ENCODE results near the gene PEX10.
A peak's percentile ranks its signal among the peaks of the same experiment; 100 is the strongest.
"Not testable (repeated sequence)": the region's sequence is repeated elsewhere in the genome, so short reads cannot be mapped to it uniquely, and the experiment has no call there.

The PEX10 gene

DNA sequence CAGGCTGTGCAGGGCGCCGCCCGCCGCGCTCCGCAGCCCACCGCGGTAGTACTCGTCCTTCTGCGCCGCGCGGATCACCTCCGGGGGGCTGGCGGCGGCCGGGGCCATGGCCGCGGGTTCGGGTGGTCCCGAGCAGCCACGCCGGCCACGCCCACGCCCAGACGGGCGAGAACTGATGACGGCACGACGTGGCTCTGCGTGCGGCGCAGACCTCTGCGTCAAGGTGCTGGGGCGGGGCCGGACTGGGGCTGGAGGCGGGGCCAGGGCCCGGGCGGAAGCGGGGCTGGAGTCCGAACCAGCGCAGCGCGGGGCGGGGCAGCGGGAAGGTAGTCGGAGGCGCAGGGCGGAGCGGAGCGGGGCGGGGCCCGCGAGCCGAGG lies at the start of gene PEX10:
Gene PEX10 (minus strand): TSS at position 170 of the 378 bp plus-strand sequence. CDS start 62 bp downstream, at position 108.
- Histone ChIP-seq H3K79me2 (ENCODE audit: control insufficient read depth, insufficient read depth, low read length, unreplicated experiment) (peaks cover 11% of the 10 kb centered on the region), H3K27ac (ENCODE audit: low read depth, low read length) (peak within 1 kb of the TSS; percentile 48; the same call in 1 of the 2 replicates), H3K27me3 (ENCODE audit: insufficient read depth, low read length) (peaks cover 5% of the 10 kb centered on the region; the same call in 1 of the 2 replicates), H3K4me1 (ENCODE audit: control insufficient read depth, insufficient read depth, low read length, unreplicated experiment) (peaks cover 19% of the 10 kb centered on the region), H3K4me3 (ENCODE audit: low read depth, low read length) (peak within 1 kb of the TSS; percentile 94), H2AFZ (ENCODE audit: low read length, unreplicated experiment) (peak within 1 kb of the TSS; percentile 88), H3K36me3 (ENCODE audit: insufficient read depth, low read length) (no peaks in the 10 kb centered on the region)

DNA sequence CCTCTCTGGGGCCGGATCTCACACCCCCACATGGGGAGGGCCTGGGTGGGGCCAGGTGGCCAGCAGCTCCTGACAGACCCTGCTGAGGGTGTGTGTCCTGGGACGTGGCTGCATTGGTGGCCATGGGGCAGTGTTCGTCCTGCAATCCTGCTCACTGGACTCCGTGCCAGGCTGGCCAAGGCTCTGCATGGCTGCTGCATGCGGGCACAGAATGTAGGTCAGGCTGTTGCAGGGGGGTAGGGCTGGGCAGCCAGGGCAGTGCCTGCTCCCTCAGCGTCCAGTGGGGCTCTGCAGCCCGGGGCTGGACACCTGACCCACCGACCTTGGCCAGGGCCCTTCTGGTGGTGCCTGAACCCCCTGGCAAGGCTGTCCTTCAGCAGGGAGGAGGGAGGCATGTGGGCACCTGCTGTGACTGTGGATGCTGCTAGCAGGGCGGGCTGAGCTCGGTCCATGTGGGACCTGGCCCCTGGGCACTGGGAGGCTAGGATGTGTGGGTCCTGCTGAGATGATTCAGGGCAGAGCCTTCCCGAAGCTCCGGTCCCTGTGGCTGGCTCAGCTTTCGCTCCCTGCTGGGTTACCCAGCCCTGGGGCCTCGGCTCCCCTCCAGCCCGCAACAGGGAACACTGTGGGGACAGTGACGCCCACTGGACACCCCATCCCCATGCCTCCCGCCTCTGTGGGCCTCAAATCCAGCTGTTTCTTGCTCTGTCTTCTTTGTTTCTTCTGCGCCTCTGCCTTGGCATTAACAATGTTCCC lies 48.8 kb upstream of the PEX10 start:
- Histone ChIP-seq H3K27ac (ENCODE audit: low read depth, low read length) (no peak overlapping the region), H3K4me1 (ENCODE audit: control insufficient read depth, insufficient read depth, low read length, unreplicated experiment) (peaks cover 20% of the 10 kb centered on the region), H3K79me2 (ENCODE audit: control insufficient read depth, insufficient read depth, low read length, unreplicated experiment) (no peaks in the 10 kb centered on the region), H3K36me3 (ENCODE audit: insufficient read depth, low read length) (no peaks in the 10 kb centered on the region), H3K27me3 (ENCODE audit: insufficient read depth, low read length) (peaks cover 36% of the 10 kb centered on the region), H2AFZ (ENCODE audit: low read length, unreplicated experiment) (no peak overlapping the region), H3K4me3 (ENCODE audit: low read depth, low read length) (no peak overlapping the region)

DNA sequence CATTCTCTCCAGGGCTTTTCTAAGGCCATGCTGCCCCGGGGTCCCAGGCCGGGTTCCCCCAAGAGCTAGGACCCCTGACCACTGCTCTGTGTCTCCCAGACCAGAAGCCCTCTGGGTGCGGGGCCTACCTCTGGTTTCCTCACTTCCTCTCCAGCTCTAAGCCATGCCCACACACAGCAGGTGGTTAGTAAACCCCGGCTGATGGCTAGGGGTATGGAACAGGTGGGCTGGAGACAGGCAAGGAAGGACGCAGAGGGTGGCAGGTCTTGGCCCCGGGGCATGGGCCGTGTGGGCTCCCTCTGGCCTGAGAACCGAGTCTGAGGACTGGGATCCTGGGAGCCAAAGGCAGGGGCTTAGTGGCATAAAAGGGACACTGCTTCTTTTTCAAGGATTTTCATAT lies 47.8 kb upstream of the PEX10 start:
- H2AFZ ChIP-seq (ENCODE audit: low read length, unreplicated experiment): no peak overlapping the region
- H3K27me3 ChIP-seq (ENCODE audit: insufficient read depth, low read length): peaks cover 26% of the 10 kb centered on the region
- H3K27ac ChIP-seq (ENCODE audit: low read depth, low read length): no peak overlapping the region
- H3K4me3 ChIP-seq (ENCODE audit: low read depth, low read length): no peak overlapping the region
- H3K36me3 ChIP-seq (ENCODE audit: insufficient read depth, low read length): no peaks in the 10 kb centered on the region
- peaks cover 20% of the 10 kb centered on the region for H3K4me1 ChIP-seq (ENCODE audit: control insufficient read depth, insufficient read depth, low read length, unreplicated experiment)
- H3K79me2 ChIP-seq (ENCODE audit: control insufficient read depth, insufficient read depth, low read length, unreplicated experiment): no peaks in the 10 kb centered on the region

DNA sequence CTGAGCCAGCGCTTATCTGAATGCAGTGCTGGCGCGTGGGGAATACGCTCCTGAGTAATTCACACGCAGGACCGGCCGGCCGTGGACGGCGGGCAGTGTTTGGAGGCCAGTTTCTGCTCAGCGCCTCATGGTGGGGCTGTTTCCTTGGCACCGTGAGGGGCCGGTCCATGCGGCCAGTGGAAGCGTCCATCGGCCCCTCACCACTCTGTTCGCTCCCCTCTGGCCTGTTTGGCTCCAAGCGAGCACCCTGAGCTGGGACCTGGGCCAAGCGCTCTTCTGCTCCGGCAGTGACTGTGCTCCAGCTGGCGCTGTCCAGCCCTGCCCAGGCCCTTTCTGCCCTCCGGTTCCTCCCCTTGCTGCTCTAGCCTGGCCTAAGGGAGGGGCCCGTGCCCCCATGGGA lies 47.4 kb upstream of the PEX10 start:
- Histone ChIP-seq H3K27me3 (ENCODE audit: insufficient read depth, low read length) (peaks cover 22% of the 10 kb centered on the region), H3K27ac (ENCODE audit: low read depth, low read length) (no peak overlapping the region), H2AFZ (ENCODE audit: low read length, unreplicated experiment) (no peak overlapping the region), H3K79me2 (ENCODE audit: control insufficient read depth, insufficient read depth, low read length, unreplicated experiment) (no peaks in the 10 kb centered on the region), H3K36me3 (ENCODE audit: insufficient read depth, low read length) (no peaks in the 10 kb centered on the region), H3K4me3 (ENCODE audit: low read depth, low read length) (no peak overlapping the region), H3K4me1 (ENCODE audit: control insufficient read depth, insufficient read depth, low read length, unreplicated experiment) (peaks cover 20% of the 10 kb centered on the region)

DNA sequence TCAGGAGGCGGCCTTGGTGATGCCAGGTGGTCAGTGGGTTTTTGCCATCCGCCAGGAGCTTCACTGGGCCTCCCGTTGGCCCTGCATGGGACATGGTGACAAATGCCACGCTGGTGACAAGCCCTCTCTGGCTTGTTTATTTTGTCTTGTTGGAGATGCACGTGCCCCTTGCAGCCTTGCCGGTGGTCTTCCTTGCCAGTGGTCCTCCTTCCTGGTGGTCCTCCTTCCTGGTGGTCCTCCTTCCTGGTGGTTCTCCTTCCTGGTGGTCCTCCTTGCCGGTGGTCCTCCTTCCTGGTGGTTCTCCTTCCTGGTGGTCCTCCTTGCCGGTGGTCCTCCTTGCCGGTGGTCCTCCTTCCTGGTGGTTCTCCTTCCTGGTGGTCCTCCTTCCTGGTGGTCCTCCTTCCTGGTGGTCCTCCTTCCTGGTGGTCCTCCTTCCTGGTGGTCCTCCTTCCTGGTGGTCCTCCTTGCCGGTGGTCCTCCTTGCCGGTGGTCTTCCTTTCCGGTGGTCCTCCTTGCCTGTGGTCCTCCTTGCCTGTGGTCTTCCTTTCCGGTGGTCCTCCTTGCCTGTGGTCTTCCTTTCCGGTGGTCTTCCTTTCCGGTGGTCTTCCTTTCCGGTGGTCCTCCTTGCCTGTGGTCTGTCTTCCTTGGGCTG lies 46.9 kb upstream of the PEX10 start:
- not testable (repeated sequence) for H3K4me3 ChIP-seq (ENCODE audit: low read depth, low read length)

DNA sequence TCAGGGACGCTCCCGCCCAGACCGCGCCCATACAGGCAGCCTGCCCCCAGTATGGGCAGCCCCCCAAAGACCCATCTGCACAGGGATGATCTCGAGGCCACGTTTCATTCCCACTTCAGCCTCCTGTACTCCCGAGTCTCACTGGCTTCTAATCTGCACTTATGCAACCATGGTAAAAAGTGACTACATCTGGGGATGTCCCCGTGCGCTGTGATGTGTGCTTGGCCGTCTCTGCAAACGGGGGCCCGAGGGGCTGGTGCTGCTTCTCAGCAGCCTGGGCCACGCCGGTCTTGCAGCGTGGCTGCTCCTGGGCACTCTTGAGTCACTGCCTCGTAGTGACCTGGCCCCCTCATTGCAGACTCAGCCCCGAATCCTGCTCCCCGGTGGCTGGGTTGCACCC lies 46.3 kb upstream of the PEX10 start:
- Histone ChIP-seq H3K27ac (ENCODE audit: low read depth, low read length) (no peak overlapping the region), H3K4me3 (ENCODE audit: low read depth, low read length) (no peak overlapping the region), H3K36me3 (ENCODE audit: insufficient read depth, low read length) (no peaks in the 10 kb centered on the region), H3K4me1 (ENCODE audit: control insufficient read depth, insufficient read depth, low read length, unreplicated experiment) (peaks cover 20% of the 10 kb centered on the region), H3K79me2 (ENCODE audit: control insufficient read depth, insufficient read depth, low read length, unreplicated experiment) (no peaks in the 10 kb centered on the region), H3K27me3 (ENCODE audit: insufficient read depth, low read length) (peaks cover 13% of the 10 kb centered on the region), H2AFZ (ENCODE audit: low read length, unreplicated experiment) (no peak overlapping the region)

More for the DNA sequence above, 46.9 kb upstream of the PEX10 start:
- H3K36me3 ChIP-seq (ENCODE audit: insufficient read depth, low read length); H3K79me2 ChIP-seq (ENCODE audit: control insufficient read depth, insufficient read depth, low read length, unreplicated experiment); H3K27ac ChIP-seq (ENCODE audit: low read depth, low read length); H2AFZ ChIP-seq (ENCODE audit: low read length, unreplicated experiment): not testable (repeated sequence)
- Histone ChIP-seq H3K4me1 (ENCODE audit: control insufficient read depth, insufficient read depth, low read length, unreplicated experiment) (peaks cover 20% of the 10 kb centered on the region), H3K27me3 (ENCODE audit: insufficient read depth, low read length) (peaks cover 18% of the 10 kb centered on the region)

DNA sequence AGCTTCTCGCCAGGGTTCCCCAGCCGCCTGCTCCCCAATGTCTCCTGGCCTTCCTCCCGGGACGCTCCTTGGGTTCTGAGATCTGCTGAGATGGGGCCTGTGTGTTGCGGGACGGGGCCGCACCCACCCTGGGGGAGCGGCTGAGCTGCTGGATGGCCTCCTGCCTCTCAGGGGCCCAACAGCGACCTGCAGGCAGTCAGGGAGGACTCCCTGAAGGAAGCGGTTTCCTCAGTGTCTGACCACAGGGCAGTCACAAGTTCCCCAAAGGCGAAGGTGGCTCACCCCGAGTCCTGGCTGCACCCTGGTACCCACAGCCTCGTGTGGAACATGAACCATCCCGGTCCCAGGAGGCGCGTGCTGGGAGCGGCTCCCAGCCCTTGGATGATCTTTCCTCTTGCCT lies 45.1 kb upstream of the PEX10 start:
- H2AFZ ChIP-seq (ENCODE audit: low read length, unreplicated experiment): no peak overlapping the region
- no peaks in the 10 kb centered on the region for H3K79me2 ChIP-seq (ENCODE audit: control insufficient read depth, insufficient read depth, low read length, unreplicated experiment)
- H3K4me3 ChIP-seq (ENCODE audit: low read depth, low read length): no peak overlapping the region
- no peak overlapping the region for H3K27ac ChIP-seq (ENCODE audit: low read depth, low read length)
- peaks cover 32% of the 10 kb centered on the region for H3K4me1 ChIP-seq (ENCODE audit: control insufficient read depth, insufficient read depth, low read length, unreplicated experiment)
- no peaks in the 10 kb centered on the region for H3K36me3 ChIP-seq (ENCODE audit: insufficient read depth, low read length)
- peaks cover under 1% of the 10 kb centered on the region; the same call in 1 of the 2 replicates for H3K27me3 ChIP-seq (ENCODE audit: insufficient read depth, low read length)

DNA sequence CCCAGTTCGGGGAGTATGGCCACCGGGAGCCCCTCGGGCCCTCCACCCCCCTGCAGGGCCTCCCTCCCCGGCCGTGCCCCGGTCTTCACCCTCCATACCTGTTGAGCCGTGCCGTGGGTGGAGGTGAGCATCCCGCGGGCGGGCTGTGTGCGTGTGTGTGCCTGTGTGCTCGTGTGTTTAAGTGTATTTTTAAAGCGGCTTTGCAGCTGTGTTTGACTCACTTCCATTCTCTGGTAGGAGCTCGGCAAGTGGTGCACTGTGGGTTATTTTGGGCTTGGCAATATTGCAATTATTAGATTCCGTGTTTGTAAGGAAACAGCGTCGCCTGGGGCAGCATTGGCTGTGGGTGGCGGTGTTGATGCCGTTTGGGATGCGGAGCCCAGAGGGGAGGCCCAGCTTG lies 43.4 kb upstream of the PEX10 start:
- no peak overlapping the region for H3K4me3 ChIP-seq (ENCODE audit: low read depth, low read length)
- H3K4me1 ChIP-seq (ENCODE audit: control insufficient read depth, insufficient read depth, low read length, unreplicated experiment): peaks cover 46% of the 10 kb centered on the region
- H3K27me3 ChIP-seq (ENCODE audit: insufficient read depth, low read length): no peaks in the 10 kb centered on the region
- H3K36me3 ChIP-seq (ENCODE audit: insufficient read depth, low read length): no peaks in the 10 kb centered on the region
- no peak overlapping the region for H2AFZ ChIP-seq (ENCODE audit: low read length, unreplicated experiment)
- H3K79me2 ChIP-seq (ENCODE audit: control insufficient read depth, insufficient read depth, low read length, unreplicated experiment): no peaks in the 10 kb centered on the region
- H3K27ac ChIP-seq (ENCODE audit: low read depth, low read length): no peak overlapping the region

DNA sequence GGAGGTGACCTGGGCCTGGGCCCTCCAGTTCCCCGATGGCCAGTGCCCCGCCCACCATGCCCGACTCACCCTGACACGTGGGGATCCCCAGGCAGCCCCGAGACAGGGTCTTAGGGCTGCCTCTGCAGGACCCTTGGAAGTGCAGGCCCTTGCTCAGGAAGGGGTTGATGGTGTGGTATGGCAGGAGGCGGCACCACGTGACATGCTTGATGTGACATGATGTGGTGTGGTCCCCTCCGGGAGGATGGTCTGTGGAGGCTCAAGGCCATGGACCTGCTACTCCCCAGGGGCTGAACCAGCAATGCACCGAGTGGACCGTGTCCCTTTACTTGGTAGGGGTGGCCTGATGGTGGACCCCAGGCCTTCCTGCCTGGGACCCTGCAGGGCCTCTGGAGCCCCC lies 41.9 kb upstream of the PEX10 start:
- no peaks in the 10 kb centered on the region for H3K36me3 ChIP-seq (ENCODE audit: insufficient read depth, low read length)
- no peak overlapping the region for H3K4me3 ChIP-seq (ENCODE audit: low read depth, low read length)
- H3K79me2 ChIP-seq (ENCODE audit: control insufficient read depth, insufficient read depth, low read length, unreplicated experiment): no peaks in the 10 kb centered on the region
- H3K27ac ChIP-seq (ENCODE audit: low read depth, low read length): no peak overlapping the region
- H3K27me3 ChIP-seq (ENCODE audit: insufficient read depth, low read length): no peaks in the 10 kb centered on the region
- no peak overlapping the region for H2AFZ ChIP-seq (ENCODE audit: low read length, unreplicated experiment)
- H3K4me1 ChIP-seq (ENCODE audit: control insufficient read depth, insufficient read depth, low read length, unreplicated experiment): peaks cover 35% of the 10 kb centered on the region

DNA sequence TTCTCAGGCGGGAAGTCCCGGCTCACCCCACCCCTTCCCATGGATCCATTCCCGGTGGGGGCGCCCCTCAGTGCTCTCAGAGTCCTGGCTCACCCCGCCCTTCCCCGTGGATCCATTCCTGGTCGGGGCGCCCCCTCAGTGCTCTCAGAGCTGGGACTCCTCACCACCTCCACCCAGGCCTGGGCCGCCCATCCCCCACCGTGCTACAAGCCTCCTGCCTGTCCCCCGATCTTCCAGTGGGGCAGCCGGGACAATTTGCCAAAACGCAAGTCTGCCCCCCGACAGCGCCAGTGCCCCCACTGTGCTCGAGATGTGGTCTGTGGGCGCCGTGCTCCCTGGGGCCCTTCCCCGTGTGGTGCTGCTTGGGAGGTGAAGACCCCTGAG lies 40.6 kb upstream of the PEX10 start:
- peaks cover 26% of the 10 kb centered on the region for H3K4me1 ChIP-seq (ENCODE audit: control insufficient read depth, insufficient read depth, low read length, unreplicated experiment)
- no peak overlapping the region for H2AFZ ChIP-seq (ENCODE audit: low read length, unreplicated experiment)
- no peak overlapping the region for H3K4me3 ChIP-seq (ENCODE audit: low read depth, low read length)
- H3K27me3 ChIP-seq (ENCODE audit: insufficient read depth, low read length): no peaks in the 10 kb centered on the region
- no peaks in the 10 kb centered on the region for H3K36me3 ChIP-seq (ENCODE audit: insufficient read depth, low read length)
- peak overlapping the region; percentile 70 for H3K27ac ChIP-seq (ENCODE audit: low read depth, low read length)
- no peaks in the 10 kb centered on the region for H3K79me2 ChIP-seq (ENCODE audit: control insufficient read depth, insufficient read depth, low read length, unreplicated experiment)

Measured in ACC112 (cell line).